GM04504 (cell line): ENCODE measurements around the gene TM9SF4.
"Not testable (repeated sequence)": the region's sequence is repeated elsewhere in the genome, so short reads cannot be mapped to it uniquely, and the experiment has no call there.

ENCODE experiments used
- DNase-seq: peaks from one replicate; pipeline ENCODE4 v3.0.0-alpha.2; 2012; ENCODE audit warnings: low read depth

Gene TM9SF4

DNA sequence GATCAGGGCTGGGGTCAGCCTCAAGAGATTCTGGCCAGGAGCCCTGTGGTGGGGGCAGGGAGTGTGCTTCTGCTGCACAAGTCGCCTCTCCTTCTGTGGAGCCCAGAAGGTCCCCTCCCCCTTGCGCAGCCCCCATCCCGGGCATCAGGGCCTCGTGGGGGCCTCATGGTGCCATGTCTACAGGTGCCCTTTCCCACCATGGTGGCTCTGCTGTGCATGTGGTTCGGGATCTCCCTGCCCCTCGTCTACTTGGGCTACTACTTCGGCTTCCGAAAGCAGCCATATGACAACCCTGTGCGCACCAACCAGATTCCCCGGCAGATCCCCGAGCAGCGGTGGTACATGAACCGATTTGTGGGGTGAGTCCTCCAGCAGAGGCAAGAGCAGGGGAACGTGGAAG is 48.1 kb downstream of the TM9SF4 start:
- no peak for DNase-seq

DNA sequence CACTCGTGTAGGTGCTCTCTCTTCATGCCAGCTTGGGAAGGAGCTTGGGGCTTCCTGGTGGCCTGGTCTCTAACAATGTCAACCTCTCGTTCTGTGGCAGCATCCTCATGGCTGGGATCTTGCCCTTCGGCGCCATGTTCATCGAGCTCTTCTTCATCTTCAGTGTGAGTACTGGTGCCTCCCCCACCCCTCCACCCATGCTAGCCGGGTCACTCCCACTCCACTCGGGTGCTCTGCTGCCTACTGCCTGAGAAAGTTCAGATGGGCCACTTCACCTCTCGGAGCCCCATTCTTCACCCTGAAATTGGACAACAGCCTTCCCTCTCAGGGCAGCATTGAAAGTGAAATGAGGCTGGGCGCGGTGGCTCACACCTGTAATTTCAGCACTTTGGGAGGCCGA is 48.8 kb downstream of the TM9SF4 start:
- DNase-seq: no peak

DNA sequence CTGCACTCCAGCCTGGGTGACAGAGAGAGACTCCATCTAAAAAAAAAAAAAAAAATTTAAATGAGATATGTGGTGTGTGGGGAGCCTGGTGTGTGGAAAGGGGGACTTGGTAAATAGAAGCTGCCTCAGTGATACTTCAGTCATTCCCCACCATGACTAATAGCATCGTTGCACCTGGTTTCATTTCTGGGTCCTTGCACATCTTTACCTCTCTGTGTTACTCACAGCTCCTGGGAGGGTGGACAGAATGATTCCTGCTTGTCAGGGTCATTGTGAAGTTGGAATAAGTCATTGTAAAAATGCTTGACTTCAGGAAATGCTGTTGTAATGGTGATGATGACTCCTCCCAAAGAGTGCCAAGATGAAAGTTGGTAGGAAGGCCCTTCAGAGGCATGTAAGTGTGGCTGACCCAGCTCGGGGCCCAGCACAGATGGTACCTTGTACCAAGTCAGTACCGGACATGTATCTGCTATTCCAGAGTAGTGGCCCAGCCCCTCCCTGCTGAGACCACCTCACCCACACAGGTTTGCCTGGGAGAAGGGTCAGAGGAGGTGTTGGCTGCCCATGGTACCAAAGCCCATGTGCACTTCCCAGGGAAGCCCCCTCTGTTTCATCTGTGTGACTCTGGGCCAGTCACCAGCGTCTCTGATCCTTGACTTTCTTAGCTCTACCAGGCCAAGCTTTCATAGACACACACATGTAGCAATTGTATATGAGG is 49.6 kb downstream of the TM9SF4 start:
- no peak for DNase-seq

DNA sequence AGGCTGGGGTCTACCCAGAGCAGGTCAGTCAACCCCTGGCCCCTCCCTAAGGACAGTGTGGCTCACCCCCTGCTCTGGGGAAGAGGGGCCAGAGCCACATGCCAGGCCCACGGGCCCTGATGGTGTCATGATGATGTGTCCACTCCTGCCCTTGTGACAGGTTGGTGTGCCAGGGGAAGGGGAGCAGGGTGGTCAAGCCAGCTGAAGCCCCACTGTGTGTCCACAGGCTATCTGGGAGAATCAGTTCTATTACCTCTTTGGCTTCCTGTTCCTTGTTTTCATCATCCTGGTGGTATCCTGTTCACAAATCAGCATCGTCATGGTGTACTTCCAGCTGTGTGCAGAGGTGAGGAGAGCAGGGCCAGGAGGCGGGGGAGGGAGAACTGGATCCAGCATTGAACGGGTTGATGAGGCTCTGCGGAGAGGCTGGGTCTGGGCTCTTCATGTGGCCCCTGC is 50.3 kb downstream of the TM9SF4 start:
- DNase-seq: no peak

DNA sequence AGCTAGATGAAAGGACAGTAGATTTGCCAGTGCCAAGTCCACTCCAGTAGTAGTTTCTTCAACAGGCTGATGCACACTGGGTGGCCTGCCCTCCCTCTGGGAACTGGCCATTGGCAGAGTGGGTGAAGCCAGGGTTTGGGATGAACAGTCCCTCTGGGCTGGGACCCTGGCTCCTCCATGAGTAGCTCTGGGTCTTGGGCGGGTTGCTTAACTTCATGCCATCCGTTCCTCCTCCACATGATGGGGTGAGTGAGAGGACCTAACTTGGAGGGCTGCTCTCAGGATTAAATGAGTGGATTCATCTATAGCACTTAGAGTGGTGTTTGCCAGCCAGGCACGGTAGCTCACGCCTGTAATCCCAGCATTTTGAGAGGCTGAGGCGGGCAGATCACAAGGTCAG is 50.8 kb downstream of the TM9SF4 start:
- no peak for DNase-seq

DNA sequence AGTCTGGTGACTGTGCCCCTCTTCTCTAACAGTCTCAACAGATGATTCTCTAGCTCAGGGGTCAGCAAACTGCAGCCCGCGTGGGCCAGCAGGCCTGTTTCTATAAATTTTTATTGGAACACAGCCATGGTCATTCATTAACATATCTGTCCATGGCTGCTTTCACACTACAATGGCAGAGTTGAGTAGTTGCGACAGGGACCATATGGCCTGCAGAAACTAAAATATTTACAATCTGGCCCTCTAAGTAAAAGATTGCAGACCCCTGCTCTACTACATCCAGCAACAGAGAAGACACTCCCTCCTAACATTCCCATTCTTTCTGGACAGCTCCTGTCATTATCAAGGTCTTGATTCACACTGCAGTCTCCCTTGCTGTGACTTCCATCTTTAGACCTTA is 52.8 kb downstream of the TM9SF4 start:
- DNase-seq: no peak

DNA sequence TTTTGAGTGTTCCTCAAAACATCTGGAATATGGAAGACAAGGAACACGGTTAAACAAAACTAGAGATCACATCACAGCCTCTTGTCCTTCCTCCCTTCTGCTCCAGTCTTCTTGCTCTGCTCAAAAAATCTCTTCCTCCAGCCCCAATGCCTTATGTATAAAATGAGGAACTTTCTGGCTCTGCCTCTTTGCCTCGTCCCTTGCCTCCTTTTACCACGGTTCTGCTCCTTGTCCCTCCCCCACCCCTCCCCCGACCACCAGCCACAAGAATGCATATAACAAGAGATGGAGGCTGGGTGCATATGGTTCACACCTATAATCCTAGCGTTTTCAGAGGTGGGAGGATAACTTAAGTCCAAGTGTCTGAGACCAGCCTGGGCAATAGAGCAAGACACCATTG is 54.4 kb downstream of the TM9SF4 start:
- DNase-seq: no peak

DNA sequence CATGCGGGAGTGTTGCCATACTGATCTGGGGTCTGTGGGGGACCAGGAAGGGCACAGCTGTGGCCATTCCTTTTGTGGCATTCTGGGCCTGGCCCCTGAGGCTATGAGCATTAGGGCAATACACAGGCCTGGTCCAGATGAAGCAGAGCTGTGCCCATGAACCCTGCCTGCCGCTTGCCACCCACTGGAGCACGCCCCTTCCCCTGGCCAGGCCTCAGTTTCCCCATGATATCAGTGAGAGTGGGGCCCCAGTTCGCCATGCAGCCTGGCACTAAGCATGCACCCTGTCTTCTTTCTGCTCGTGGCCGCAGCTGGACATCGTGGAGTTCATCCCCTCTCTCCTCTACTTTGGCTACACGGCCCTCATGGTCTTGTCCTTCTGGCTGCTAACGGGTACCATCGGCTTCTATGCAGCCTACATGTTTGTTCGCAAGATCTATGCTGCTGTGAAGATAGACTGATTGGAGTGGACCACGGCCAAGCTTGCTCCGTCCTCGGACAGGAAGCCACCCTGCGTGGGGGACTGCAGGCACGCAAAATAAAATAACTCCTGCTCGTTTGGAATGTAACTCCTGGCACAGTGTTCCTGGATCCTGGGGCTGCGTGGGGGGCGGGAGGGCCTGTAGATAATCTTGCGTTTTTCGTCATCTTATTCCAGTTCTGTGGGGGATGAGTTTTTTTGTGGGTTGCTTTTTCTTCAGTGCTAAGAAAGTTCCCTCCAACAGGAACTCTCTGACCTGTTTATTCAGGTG is 55.6 kb downstream of the TM9SF4 start:
- no peak for DNase-seq

DNA sequence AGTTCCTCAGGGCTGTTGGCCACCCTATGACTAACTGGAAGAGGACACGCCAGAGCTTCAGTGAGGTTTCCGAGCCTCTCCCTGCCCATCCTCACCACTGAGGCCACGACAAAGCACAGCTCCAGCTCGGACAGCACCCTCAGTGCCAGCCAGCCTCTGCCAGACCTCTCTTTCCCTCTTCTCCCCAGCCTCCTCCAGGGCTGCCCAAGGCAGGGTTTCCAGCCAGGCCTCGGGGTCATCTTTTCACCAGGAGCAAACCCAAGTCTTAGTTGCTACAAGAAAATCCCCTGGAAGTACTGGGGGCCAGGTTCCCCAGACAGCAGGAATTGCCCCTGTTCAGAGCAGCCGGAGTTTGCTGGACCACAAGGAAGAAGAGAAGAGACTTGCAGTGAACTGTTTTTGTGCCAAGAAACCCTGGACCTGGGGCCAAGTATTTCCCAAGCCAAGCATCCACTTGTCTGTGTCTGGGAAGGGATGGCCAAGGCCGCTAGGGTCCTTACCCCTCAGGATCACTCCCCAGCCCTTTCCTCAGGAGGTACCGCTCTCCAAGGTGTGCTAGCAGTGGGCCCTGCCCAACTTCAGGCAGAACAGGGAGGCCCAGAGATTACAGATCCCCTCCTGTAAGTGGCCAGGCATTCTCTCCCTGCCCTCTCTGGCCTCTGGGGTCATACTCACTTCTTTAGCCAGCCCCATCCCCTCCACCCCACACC is 56.5 kb downstream of the TM9SF4 start:
- no peak for DNase-seq

DNA sequence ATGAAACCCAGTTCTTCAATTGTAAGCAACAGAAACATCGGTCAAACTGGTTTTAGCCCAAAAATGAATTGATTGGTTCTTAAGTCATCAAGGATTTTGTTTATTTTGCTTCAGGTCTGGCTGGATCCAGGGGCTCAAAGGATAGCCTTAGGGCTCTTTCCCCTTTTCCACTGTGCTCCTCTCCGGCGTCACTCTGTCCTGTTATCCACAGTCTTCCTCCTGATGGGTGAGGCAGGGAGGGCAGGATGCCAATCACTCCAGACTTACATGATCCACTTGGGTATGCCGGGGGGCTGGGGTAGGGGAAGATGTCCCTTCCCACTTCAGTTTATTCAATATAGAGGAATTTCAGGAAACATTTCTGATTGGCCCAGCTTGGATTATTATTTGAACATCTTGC is 58.0 kb downstream of the TM9SF4 start:
- no peak for DNase-seq

DNA sequence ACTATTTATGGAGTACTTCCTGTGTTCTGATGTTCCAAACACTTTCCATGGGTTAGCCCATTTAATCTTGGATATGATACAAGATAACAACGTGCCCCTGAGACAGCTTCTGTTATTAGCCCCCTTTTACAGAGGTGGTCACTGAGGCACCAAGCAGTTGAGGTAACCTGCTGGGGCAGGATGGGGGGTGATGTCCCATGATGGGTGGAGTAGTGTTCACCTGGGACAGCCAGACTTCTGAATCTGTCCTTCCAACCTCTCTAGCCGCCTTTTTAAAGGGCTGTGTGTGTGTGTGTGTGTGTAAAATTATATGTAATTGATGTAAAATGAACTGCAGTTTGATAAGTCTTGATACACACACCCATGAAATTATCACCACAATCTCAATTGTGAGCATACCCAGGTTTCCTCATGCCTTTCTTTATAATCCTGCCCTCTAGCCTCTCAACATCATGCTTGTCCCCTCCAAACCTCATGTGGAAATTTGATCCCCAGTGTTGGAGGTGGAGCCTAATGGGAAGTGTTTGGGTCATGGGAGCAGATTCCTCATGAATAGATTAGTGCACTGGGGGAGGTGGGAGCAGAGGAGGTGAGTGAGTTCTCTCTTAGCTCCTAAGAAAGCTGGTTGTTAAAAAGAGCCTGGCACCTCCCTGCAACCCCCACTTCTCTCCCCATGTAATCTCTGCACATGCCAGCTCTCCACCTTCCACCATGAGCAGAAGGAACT is 58.8 kb downstream of the TM9SF4 start:
- no peak for DNase-seq

DNA sequence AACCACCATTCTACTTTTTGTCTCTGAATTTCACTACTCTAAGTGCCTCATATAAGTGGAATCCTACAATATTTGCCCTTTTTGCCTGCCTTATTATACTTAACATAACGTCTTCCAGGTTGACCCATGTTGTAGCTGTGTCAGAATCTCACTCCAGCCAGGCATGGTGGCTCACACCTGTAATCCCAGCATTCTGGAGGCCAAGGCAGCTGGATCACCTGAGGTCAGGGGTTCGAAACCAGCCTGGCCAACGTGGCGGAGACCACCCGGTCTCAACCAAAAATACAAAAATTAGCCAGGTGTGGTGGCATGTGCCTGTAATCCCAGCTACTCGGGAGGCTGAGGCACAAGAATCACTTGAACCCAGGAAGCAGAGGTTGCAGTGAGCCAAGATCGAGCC is 68.2 kb downstream of the TM9SF4 start:
- DNase-seq: not testable (repeated sequence)

DNA sequence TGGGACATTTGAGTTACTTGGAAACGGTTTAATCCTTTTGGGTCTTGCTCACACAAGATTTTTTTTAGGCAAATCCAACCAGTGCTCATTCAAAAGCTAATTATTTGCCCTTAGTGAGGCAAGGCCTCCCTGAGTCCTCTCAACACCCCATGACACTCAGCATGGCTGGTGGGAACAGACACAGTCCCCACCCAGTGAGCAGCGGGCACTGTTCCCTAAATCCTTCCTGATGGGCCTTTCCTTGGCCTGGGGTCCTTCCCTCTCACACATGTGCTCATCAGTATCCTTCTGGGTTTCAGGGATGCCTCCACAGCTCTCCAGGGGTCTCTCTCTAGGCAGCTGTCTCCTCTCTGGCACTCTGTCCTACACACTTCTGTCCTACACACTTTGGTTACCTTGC is 70.0 kb downstream of the TM9SF4 start:
- no peak for DNase-seq

DNA sequence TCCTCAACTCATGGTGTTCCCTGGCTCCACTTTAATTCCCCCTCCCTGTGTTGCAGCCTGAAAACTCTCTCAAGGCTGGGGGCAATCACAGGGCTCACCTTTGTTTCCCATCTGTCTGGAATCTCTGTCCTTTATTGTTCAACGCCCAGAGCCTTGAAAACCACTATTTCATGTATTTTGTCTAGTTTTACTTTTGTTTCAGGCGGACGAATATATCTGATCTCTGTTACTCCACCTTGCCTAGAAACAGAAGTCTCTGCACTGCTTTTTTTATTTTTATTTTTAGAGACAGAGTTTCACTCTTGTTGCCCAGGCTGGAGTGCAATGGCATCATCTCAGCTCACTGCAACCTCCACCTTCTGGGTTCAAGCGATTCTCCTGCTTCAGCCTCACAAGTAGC is 70.4 kb downstream of the TM9SF4 start:
- no peak for DNase-seq

DNA sequence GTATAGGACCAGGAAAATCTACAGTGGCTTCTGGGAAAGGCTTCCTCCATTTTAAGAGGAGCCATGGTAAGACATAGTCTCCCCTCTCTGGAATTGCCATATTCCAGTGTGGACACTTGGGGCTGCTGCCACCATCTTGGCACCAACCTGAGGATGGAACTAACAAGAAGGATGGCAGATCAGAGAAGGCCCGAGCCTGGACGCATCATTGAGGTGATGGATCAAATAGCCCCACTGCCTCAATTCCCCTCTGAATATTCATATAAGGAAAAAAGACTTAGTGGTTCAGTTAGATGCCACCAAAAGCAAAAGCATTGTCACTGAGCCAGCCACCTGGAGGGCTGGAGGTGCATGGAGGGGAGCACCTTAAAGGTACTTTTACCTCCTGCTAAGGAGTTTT is 72.1 kb downstream of the TM9SF4 start:
- DNase-seq: no peak

DNA sequence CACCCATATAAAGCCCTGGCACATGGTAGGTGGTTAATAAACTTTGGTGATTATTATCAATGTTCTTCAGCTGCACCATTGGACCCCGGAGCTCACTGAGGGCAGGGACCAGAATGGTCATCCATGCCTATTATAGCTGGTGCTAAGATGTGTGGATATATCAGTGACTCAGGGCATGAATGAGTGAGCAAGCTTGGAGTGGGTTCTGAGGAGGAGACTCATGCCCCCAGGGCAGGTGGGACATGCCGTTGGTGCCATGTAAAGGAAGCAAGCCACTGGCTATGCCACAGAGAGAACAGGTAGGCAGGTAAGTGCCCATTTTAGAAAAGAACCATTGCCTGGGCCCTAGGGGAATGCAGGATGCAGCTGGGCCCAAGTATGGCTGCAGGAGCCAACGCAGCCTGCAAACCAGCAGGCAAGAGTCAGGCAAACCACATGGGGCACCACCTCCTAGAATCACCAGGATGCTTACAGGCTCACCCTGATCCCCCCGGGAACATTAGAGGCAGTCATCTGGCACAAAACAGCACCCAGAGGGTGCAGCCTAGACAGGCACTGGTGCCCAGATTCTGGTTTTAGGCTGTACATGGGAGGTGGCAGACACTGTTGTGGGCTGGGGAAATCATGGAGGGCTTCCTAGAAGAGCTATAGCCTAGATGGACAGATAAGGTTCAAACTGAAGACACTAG is 74.6 kb downstream of the TM9SF4 start:
- DNase-seq: no peak

DNA sequence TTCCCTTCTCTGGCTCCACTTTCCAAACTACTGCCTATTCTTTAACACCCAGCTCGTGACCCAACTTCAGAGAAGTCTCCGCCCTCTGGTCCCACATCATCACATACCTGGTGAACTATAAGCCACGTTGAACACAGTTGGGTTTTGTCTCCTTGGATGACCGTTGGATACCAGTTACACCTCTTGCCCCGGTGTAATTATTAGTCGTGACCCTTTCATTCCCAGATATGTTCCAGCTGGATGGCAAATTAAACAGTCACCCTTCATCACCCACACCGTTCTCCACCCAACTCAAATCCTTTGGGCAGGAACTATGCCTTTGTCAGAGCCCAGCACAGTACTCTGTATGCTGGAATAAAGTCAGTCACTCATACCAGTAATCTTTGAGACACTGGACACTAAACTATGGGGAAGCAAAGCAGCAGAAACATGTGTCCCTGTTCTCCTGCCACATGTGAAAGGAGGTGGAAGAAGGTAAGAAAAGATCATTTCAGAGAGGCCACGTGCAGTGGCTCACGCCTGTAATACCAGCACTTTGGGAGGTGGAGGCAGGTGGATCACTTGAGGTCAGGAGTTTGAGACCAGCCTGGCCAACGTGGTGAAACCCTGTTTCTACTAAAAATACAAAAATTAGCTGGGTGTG is 75.6 kb downstream of the TM9SF4 start:
- no peak for DNase-seq

DNA sequence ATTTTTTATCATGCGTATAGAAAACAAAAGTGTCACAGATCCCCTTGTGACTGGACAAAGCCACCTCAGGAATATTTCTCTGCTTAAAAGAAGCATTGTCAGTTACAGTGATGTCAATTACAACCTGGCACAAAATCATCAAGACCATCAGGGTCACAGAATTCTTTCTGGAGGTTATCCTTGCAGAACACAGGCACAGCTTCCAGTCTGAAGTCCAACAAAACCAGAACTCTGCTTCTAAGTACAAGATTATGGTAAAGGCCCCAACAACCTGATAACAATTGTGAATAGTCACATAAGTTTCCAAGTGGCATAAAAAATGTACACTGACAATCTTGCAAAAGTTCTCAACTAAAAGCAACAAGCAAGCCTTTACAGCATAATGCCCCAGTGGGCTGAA is 77.0 kb downstream of the TM9SF4 start:
- no peak for DNase-seq

DNA sequence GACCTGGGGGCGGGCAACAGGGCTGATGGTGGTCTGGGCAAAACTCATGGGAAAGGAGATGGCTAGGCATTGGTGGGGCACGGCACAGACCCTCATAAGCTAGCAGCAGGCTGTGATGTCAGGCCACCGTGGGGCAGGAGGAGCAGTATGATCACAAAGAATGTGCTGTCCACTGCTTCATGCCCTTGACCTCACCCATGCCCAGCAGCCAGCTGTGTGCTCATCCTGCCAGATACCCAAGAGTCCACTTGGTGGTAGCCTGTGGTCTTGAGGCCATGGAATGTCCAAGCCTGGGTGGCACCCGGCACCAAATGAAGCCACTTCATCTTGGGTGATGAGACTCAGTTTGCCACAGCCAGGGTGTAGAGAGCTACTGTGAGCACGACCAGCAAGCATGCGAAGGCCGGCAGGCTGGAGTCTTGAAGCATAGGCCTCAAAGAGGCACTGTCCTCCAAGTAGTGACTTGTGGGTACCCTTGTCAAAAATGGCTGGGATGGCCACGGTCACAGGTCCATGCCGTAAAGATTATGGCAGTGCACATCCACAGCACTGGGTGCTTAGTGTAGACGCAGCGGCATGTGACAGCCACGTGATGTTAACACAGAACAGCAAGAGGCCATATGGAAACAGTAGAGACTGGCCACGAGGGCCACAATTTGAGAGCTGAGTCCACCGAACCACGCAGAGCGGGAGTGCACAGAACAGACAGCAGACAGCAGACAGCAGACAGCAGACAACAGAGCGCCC is 79.0 kb downstream of the TM9SF4 start:
- no peak for DNase-seq

DNA sequence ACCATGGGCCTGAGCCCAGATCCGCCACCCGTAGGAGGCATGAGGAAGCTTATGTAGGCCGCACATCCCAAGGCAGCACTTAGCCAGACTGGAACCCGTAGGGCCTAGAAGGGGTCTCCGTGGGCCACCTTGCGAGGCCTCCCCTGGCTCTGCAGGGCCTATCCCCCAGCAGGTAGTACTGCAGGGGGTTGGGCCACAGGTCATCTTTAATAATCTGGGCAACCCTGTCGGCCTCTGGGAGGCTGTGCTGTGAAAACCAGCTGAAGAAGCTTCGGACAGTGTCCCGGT is 79.6 kb downstream of the TM9SF4 start:
- DNase-seq: no peak
